Fibroblast of lung (primary cell): ENCODE measurements around the gene MSANTD1. TPM values are rescaled to one million over a fixed set of nuclear protein-coding genes. Genes with fewer than 3 reads are reported as not detected.

Source experiments
- DNase-seq, 2 donors: peaks; one replicate each; pipeline versions ENCODE4 v3.0.0 to v3.0.0-alpha.2; 2010; ENCODE audit warnings: low read depth in 2 of 2
- H2AFZ ChIP-seq: 2 replicates; pipeline ENCODE4 v1.5.1; 2012; ENCODE audit warnings: low read length, control low read depth, inconsistent platforms
- H3K27ac ChIP-seq: 2 replicates; pipeline ENCODE4 v1.5.1; 2011; ENCODE audit warnings: low read length, control low read depth; ENCODE audit not compliant: insufficient read depth
- H3K27me3 ChIP-seq: 2 replicates; pipeline ENCODE4 v1.5.1; 2011; ENCODE audit warnings: mild to moderate bottlenecking, low read length; ENCODE audit not compliant: control insufficient read depth, insufficient read depth
- H3K36me3 ChIP-seq: 2 replicates; pipeline ENCODE4 v1.5.1; 2011; ENCODE audit warnings: low read length; ENCODE audit not compliant: control insufficient read depth, insufficient read depth
- H3K4me1 ChIP-seq: 2 replicates; pipeline ENCODE4 v1.5.1; 2011; ENCODE audit warnings: low read length; ENCODE audit not compliant: control insufficient read depth, insufficient read depth; ENCODE audit errors: extremely low read depth
- H3K4me2 ChIP-seq: 2 replicates; pipeline ENCODE4 v1.5.1; 2011; ENCODE audit warnings: low read length, control low read depth; ENCODE audit not compliant: insufficient read depth; ENCODE audit errors: extremely low read depth
- H3K4me3 ChIP-seq, 4 experiments: fragments of 200-600 bp in 1 of 4; sonication (generic) in 1 of 4; replicated peaks in 1 of 4; 2 replicates each; pipeline ENCODE4 v1.5.1; 2011 to 2016; ENCODE audit warnings: low read length in 4 of 4, low read depth in 3 of 4, mild to moderate bottlenecking in 3 of 4, control low read depth in 2 of 4, inconsistent platforms in 1 of 4, mixed read lengths in 1 of 4; ENCODE audit not compliant: insufficient read depth in 1 of 4; ENCODE audit errors: control extremely low read depth in 1 of 4
- H3K79me2 ChIP-seq: 2 replicates; pipeline ENCODE4 v1.5.1; 2012; ENCODE audit warnings: mild to moderate bottlenecking, low read length, inconsistent platforms; ENCODE audit not compliant: control insufficient read depth, insufficient read depth
- H3K9ac ChIP-seq: 2 replicates; pipeline ENCODE4 v1.5.1; 2011; ENCODE audit warnings: mild to moderate bottlenecking, low read length, control low read depth; ENCODE audit not compliant: insufficient read depth
- H3K9me3 ChIP-seq: 2 replicates; pipeline ENCODE4 v1.5.1; 2012; ENCODE audit warnings: low read depth, low read length; ENCODE audit not compliant: control insufficient read depth, insufficient read depth
- H4K20me1 ChIP-seq: 2 replicates; pipeline ENCODE4 v1.5.1; 2011; ENCODE audit warnings: low read length; ENCODE audit not compliant: control insufficient read depth, insufficient read depth; ENCODE audit errors: extremely low read depth
- EZH2 ChIP-seq: IDR thresholded peaks from 2 replicates; pipeline ENCODE4 v1.5.1; 2012; ENCODE audit warnings: low read length, control low read depth, mild to moderate bottlenecking; ENCODE audit errors: missing control alignments
- polyA plus RNA-seq, 2 donors: library from polyadenylated mRNA; depleted of rRNA in 1 of 2; stranded (reverse) in 1 of 2; unstranded in 1 of 2; fragments of >200 nt; gene quantifications; 2 replicates each; pipeline ENCODE4 v1.2.1, GENCODE V29; 2011 to 2012; ENCODE audit warnings: missing spikeins in 1 of 2
- total RNA-seq: library from RNA; depleted of rRNA; stranded (reverse); fragments of >200 nt; gene quantifications from 2 replicates; pipeline ENCODE4 v1.2.1, GENCODE V29; 2014
- TF ChIP-seq, protein P1 (sequence below), 2 donors: IDR thresholded peaks in 1 of 2; conservative IDR thresholded peaks in 1 of 2; 1 replicate in 1 of 2; 2 replicates in 1 of 2; pipeline ENCODE4 v1.5.1; 2011 to 2012; ENCODE audit warnings: low read length in 2 of 2, control low read depth in 1 of 2, inconsistent platforms in 1 of 2, low read depth in 1 of 2, mild to moderate bottlenecking in 1 of 2

The MSANTD1 gene
- total and polyA plus RNA-seq, 2 donors (not counting 1 experiment from before 2014, with no cell fraction given): 0.50 TPM; not detected in 1

DNA sequence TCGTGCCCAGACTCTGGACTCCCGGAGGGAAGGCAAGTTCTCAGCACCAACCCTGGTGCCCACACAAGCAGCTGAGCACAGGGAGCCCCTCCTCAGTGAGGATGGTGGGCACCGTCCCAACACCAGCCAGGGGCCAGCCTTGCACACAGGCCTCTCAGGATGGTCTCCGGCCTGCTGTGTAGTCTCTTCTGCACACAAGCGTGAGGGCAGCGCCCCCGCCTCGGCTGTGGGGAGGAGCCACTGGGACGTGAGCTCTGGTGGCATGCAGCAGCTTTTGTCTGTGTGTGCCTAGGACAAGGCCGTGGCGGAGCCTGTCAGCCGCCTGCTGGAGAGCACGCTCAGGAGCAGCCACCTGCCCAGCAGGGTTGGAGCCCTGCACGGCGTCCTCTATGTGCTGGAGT is 16.1 kb upstream of the MSANTD1 start:
- H3K9ac ChIP-seq: no peak overlapping the region
- no peak overlapping the region for H3K4me2 ChIP-seq
- no peak for DNase-seq
- no peaks in the 10 kb centered on the region for H3K79me2 ChIP-seq
- no peak for TF ChIP-seq EZH2
- TF ChIP-seq, protein P1, sequence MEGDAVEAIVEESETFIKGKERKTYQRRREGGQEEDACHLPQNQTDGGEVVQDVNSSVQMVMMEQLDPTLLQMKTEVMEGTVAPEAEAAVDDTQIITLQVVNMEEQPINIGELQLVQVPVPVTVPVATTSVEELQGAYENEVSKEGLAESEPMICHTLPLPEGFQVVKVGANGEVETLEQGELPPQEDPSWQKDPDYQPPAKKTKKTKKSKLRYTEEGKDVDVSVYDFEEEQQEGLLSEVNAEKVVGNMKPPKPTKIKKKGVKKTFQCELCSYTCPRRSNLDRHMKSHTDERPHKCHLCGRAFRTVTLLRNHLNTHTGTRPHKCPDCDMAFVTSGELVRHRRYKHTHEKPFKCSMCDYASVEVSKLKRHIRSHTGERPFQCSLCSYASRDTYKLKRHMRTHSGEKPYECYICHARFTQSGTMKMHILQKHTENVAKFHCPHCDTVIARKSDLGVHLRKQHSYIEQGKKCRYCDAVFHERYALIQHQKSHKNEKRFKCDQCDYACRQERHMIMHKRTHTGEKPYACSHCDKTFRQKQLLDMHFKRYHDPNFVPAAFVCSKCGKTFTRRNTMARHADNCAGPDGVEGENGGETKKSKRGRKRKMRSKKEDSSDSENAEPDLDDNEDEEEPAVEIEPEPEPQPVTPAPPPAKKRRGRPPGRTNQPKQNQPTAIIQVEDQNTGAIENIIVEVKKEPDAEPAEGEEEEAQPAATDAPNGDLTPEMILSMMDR (conservative IDR thresholded peaks at IDR 0.05 in 1 of 2, IDR thresholded peaks at IDR 0.05 in 1 of 2; ENCODE audit: low read depth in 1 of 2, low read length in 2 of 2): no peak
- H4K20me1 ChIP-seq: no peaks in the 10 kb centered on the region
- peaks cover 31% of the 10 kb centered on the region for H3K36me3 ChIP-seq
- H3K4me1 ChIP-seq: no peaks in the 10 kb centered on the region
- H3K9me3 ChIP-seq: no peaks in the 10 kb centered on the region
- no peak overlapping the region for H3K27ac ChIP-seq
- H3K27me3 ChIP-seq: no peaks in the 10 kb centered on the region
- no peak overlapping the region for H3K4me3 ChIP-seq
- H2AFZ ChIP-seq: no peak overlapping the region

DNA sequence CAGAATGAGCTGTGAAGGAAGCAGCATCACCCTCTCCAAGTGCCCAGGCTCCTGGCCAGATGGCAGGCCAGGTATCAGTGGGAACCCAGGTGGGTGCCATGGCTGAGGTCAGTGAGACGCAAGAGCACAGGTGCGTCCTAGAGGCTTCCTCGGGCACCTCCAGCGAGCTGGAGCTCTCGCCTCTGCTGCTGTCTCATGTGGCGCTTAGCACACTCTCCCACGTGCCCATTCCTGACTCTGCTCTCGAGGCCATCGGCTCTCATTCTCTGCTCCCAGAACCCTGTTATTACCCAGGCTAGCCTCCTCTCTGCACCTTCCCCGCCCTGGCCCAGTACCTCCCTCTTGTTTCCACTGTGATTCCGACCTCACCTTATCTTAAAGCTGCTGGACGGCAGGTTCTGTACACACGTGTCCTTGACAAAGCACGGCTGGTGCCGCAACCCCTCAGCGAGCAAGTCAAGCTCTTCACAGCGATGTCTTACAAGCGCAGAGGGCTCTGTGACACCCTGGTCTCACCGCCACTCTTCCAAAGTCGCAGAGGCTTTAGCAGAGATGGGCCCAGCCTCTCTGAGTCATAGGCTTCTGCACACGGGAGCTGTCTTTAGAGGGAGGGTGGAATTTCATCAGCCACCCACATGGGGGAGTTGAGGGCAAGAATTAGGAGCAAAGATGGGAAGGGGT is 15.4 kb upstream of the MSANTD1 start:
- no peak overlapping the region for H3K27ac ChIP-seq
- H3K9me3 ChIP-seq: no peaks in the 10 kb centered on the region
- peaks cover 28% of the 10 kb centered on the region for H3K36me3 ChIP-seq

DNA sequence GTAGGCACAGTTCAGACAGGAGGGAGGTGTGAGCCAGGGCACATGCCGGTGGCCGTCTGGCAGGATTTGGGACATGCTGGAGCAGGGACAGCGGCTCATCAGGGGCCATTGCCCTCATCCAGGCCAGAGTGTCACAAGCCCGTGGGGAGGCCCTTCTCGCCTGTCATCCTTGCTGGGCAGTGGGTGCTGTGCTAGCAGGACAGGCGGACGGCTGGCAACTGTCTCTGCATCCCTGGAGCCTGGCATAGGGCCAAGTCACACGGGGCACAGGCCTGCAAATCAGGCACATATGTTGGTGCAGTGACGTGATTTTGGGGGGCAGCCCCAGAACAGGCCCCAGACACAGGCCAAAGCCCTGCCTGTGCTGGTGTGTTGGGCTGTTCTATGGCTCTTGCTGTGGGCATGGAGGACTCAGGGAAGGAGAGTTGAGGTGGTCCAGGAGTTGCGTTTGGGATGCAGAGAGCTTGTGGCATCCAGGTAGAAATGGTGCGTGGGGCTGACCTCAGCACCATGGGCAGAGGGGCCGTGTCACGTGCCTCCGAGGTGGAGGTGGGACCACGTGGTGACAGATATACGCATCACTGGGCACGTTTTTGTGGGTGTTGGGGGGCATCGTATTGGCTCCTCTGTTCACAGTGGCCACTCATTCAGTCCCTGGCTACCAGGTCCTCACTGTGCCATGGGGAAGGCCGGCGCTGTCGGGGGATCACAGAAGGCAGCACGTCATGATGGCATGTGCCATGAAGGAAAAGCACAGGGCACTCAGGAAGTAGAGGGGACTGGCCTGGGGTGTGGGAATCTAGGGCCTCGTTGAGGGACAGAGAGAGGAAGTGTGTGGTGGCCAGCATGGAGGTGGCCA is 14.6 kb upstream of the MSANTD1 start:
- no peaks in the 10 kb centered on the region for H3K9me3 ChIP-seq
- H3K9ac ChIP-seq: no peak overlapping the region
- H3K36me3 ChIP-seq: peaks cover 21% of the 10 kb centered on the region
- no peak for TF ChIP-seq EZH2
- TF ChIP-seq, protein P1 (conservative IDR thresholded peaks at IDR 0.05 in 1 of 2, IDR thresholded peaks at IDR 0.05 in 1 of 2; ENCODE audit: low read depth in 1 of 2, low read length in 2 of 2): no peak
- no peaks in the 10 kb centered on the region for H4K20me1 ChIP-seq
- H3K4me1 ChIP-seq: no peaks in the 10 kb centered on the region
- DNase-seq: no peak
- H3K27ac ChIP-seq: no peak overlapping the region
- H3K27me3 ChIP-seq: no peaks in the 10 kb centered on the region
- H3K79me2 ChIP-seq: no peaks in the 10 kb centered on the region
- H3K4me3 ChIP-seq: no peak overlapping the region
- H2AFZ ChIP-seq: no peak overlapping the region
- no peak overlapping the region for H3K4me2 ChIP-seq

More for the DNA sequence above, 15.4 kb upstream of the MSANTD1 start:
- H3K79me2 ChIP-seq: no peaks in the 10 kb centered on the region
- no peak overlapping the region for H3K4me2 ChIP-seq
- no peaks in the 10 kb centered on the region for H3K4me1 ChIP-seq
- no peaks in the 10 kb centered on the region for H4K20me1 ChIP-seq
- H3K4me3 ChIP-seq: no peak overlapping the region
- TF ChIP-seq EZH2: no peak
- TF ChIP-seq, protein P1 (conservative IDR thresholded peaks at IDR 0.05 in 1 of 2, IDR thresholded peaks at IDR 0.05 in 1 of 2; ENCODE audit: low read depth in 1 of 2, low read length in 2 of 2): peak in 1 of 2 donors; percentile 7
- DNase-seq: peak; percentile 16 to 24
- no peak overlapping the region for H3K9ac ChIP-seq
- no peaks in the 10 kb centered on the region for H3K27me3 ChIP-seq
- no peak overlapping the region for H2AFZ ChIP-seq
